GM12878 (cell line): ENCODE measurements around the gene DENND1B. TPM values are rescaled to one million over a fixed set of nuclear protein-coding genes. Genes with fewer than 3 reads are reported as not detected.

Experiments used
- ATAC-seq: fragments of 200-7000 bp; cut with Tn5 transposase; 3 replicates; pipeline ENCODE4 v1.9.1; 2020; ENCODE audit warnings: mild to moderate bottlenecking, moderate library complexity
- BruUV-seq: library from RNA; stranded (reverse); fragments of 400-500 nt; replicated peaks from 2 replicates; lab custom pipeline; 2021; lab: Mats Ljungman, UMichigan
- CTCF ChIA-PET: fragments of 300-600 bp; sonication (Branson Sonifier 250); formaldehyde crosslinking; extraction: SDS; loops from one replicate; lab custom pipeline; 2021; ENCODE audit warnings: inconsistent platforms; lab: Yijun Ruan, JAX
- POLR2A ChIA-PET: fragments of 350-600 bp; formaldehyde crosslinking; extraction: SDS; loops from one replicate; lab custom pipeline; 2021; ENCODE audit warnings: inconsistent platforms; lab: Charles Lee
- RAD21 ChIA-PET: fragments of 300-600 bp; sonication (Branson Sonifier 250); formaldehyde crosslinking; loops from one replicate; lab custom pipeline; 2023; ENCODE audit warnings: antibody characterized with exemption; ENCODE audit not compliant: unreplicated experiment; lab: Charles Lee
- SMC1A ChIA-PET: fragments of 300-600 bp; sonication (Branson Sonifier 250); formaldehyde crosslinking; loops from one replicate; lab custom pipeline; 2023; ENCODE audit not compliant: unreplicated experiment, uncharacterized antibody; lab: Charles Lee
- DNase-seq: peaks from one replicate; pipeline ENCODE4 v3.0.0-alpha.2; 2011; ENCODE audit warnings: low read depth, low spot score
- FAIRE-seq: peaks from 3 replicates; lab custom pipeline; 2011; peaks lifted over from hg19 to GRCh38; lab: Jason Lieb, UNC
- H2AFZ ChIP-seq: 2 replicates; pipeline ENCODE4 v1.6.0; 2011; ENCODE audit warnings: low read depth, low read length, control low read depth; ENCODE audit not compliant: control insufficient read depth
- H3K27ac ChIP-seq: 2 replicates; pipeline ENCODE4 v1.5.1; 2011; ENCODE audit warnings: control low read depth; ENCODE audit not compliant: control insufficient read depth, insufficient read depth
- H3K27me3 ChIP-seq, 2 experiments: replicated peaks in 1 of 2; 2 replicates each; pipeline versions ENCODE4 v1.6.0 to v1.6.1; 2011; ENCODE audit warnings: low read length in 1 of 2; ENCODE audit not compliant: control insufficient read depth in 2 of 2, insufficient read depth in 2 of 2
- H3K36me3 ChIP-seq, 2 experiments: 2 replicates each; pipeline ENCODE4 v1.5.1; 2011; ENCODE audit warnings: low read length in 1 of 2; ENCODE audit not compliant: control insufficient read depth in 2 of 2, insufficient read depth in 2 of 2
- H3K4me1 ChIP-seq: 2 replicates; pipeline ENCODE4 v1.6.1; 2011; ENCODE audit warnings: mild to moderate bottlenecking, low read length, moderate library complexity, mixed read lengths; ENCODE audit not compliant: control insufficient read depth, insufficient read depth
- H3K4me2 ChIP-seq: 2 replicates; pipeline ENCODE4 v1.6.0; 2011; ENCODE audit warnings: control low read depth; ENCODE audit not compliant: control insufficient read depth, insufficient read depth
- H3K4me3 ChIP-seq: fragments of 200-600 bp; sonication (generic); 2 replicates; pipeline ENCODE4 v1.5.1; 2016
- H3K79me2 ChIP-seq: 2 replicates; pipeline ENCODE4 v1.6.0; 2011; ENCODE audit warnings: low read length; ENCODE audit not compliant: control insufficient read depth, insufficient read depth
- H3K9ac ChIP-seq: 2 replicates; pipeline ENCODE4 v1.8.0; 2011; ENCODE audit warnings: low read length, control low read depth, mixed read lengths; ENCODE audit not compliant: control insufficient read depth, insufficient read depth
- H3K9me3 ChIP-seq: replicated peaks from 3 replicates; pipeline ENCODE4 v1.5.1; 2011; ENCODE audit warnings: mild to moderate bottlenecking, low read length; ENCODE audit not compliant: control insufficient read depth, insufficient read depth
- H4K20me1 ChIP-seq: 2 replicates; pipeline ENCODE4 v1.6.0; 2011; ENCODE audit not compliant: control insufficient read depth, insufficient read depth
- CEBPB ChIP-seq, 2 experiments: fragments of 150-350 bp in 1 of 2; IDR thresholded peaks; 2 replicates each; pipeline ENCODE4 v1.6.1; 2012 to 2014; ENCODE audit warnings: low read depth in 2 of 2, low read length in 2 of 2, borderline replicate concordance in 1 of 2, inconsistent platforms in 1 of 2
- CUX1 ChIP-seq: IDR thresholded peaks from 2 replicates; pipeline ENCODE4 v1.6.1; 2012; ENCODE audit warnings: improper control_type of control experiment, low read depth, low read length; ENCODE audit not compliant: insufficient replicate concordance
- NFYB ChIP-seq: IDR thresholded peaks from 2 replicates; pipeline ENCODE4 v1.6.1; 2011; ENCODE audit warnings: low read depth, mild to moderate bottlenecking, low read length, improper control_type of control experiment, moderate library complexity; ENCODE audit not compliant: insufficient read depth
- POLR2AphosphoS5 ChIP-seq: IDR thresholded peaks from 2 replicates; pipeline ENCODE4 v1.6.1; 2011; ENCODE audit warnings: mild to moderate bottlenecking, low read length, inconsistent platforms
- SRF ChIP-seq, 2 experiments: IDR thresholded peaks; 2 replicates each; pipeline ENCODE4 v1.6.1; 2011; ENCODE audit warnings: low read depth in 2 of 2, low read length in 2 of 2, mild to moderate bottlenecking in 1 of 2, moderate library complexity in 1 of 2
- STAT1 ChIP-seq: fragments of 450-650 bp; conservative IDR thresholded peaks from 2 replicates; pipeline ENCODE4 v1.6.1; 2014; ENCODE audit warnings: antibody characterized with exemption, mild to moderate bottlenecking
- whole genome bisulfite sequencing: methylation state at CpG from one replicate; pipeline ENCODE4 v1.1.6; 2016; ENCODE audit warnings: low lambda C conversion rate; ENCODE audit not compliant: insufficient replicate concordance, insufficient coverage; ENCODE audit errors: missing lambda C conversion rate; 5-methylcytosine and 5-hydroxymethylcytosine counted together
- in situ Hi-C: fragments of 300-500 bp; cut with MboI; formaldehyde crosslinking; loops from 9 replicates; pipeline ENCODE4 v1.14.3; 2018; ENCODE audit warnings: mixed read lengths
- intact Hi-C: fragments of 100-400 bp; cut with micrococcal nuclease; formaldehyde crosslinking; loops from one replicate; pipeline ENCODE4 v1.14.2; 2022; ENCODE audit not compliant: unreplicated experiment
- polyA plus RNA-seq, 11 experiments: library from polyadenylated mRNA; depleted of rRNA in 4 of 11; unstranded in 6 of 11; stranded (reverse) in 5 of 11; fragments of >200 nt; fragmentation: Nextera tagmentation in 4 of 11; fragmentation: Illumina TruSeq in 1 of 11; extraction: Ambion mirVana in 4 of 11; extraction: Trizol in 1 of 11; gene quantifications; 1 replicate in 1 of 11; 2 replicates in 10 of 11; pipeline versions ENCODE4 v1.2.1 to v1.2.3, GENCODE V29; 2011 to 2016; ENCODE audit warnings: inconsistent platforms in 2 of 11, missing spikeins in 2 of 11, low read depth in 1 of 11
- total RNA-seq, 4 experiments: library from RNA; depleted of rRNA in 3 of 4; stranded (reverse); fragments of >200 nt in 3 of 4; fragmentation: Illumina TruSeq in 1 of 4; extraction: Trizol in 1 of 4; gene quantifications; 2 replicates each; pipeline versions ENCODE4 v1.2.1 to v1.2.3, GENCODE V29; 2013 to 2021
- TF ChIP-seq, protein P1 (sequence below): IDR thresholded peaks from 2 replicates; pipeline ENCODE4 v1.6.1; 2011; ENCODE audit warnings: mild to moderate bottlenecking, low read depth, low read length, moderate library complexity; ENCODE audit not compliant: insufficient replicate concordance
- TF ChIP-seq, protein P2 (sequence below): fragments of 450-650 bp; IDR thresholded peaks from 2 replicates; pipeline ENCODE4 v1.6.1; 2017; ENCODE audit warnings: mild to moderate bottlenecking
- TF ChIP-seq, protein P3 (sequence below): IDR thresholded peaks from 2 replicates; pipeline ENCODE4 v1.6.1; 2011; ENCODE audit warnings: borderline replicate concordance, low read depth, mild to moderate bottlenecking, moderate library complexity, mixed read lengths, low read length; ENCODE audit not compliant: insufficient read depth; ENCODE audit errors: extremely low read length
- TF ChIP-seq, protein P4 (sequence below): fragments of 450-650 bp; IDR thresholded peaks from 2 replicates; pipeline ENCODE4 v1.6.1; 2018; ENCODE audit warnings: mild to moderate bottlenecking, low read depth, moderate library complexity; ENCODE audit not compliant: partially characterized antibody

DENND1B gene
- total and polyA plus RNA-seq, 10 of the 15 experiments (the other 5 are each of a cell fraction or from before 2014, with no cell fraction given): 1.7 to 10.7 (median 8.0) TPM

- DNase-seq (no peak), FAIRE-seq (no peak), ATAC-seq (no peak)
- Histone ChIP-seq H3K4me2 (no peak overlapping the region), H3K27ac (no peak overlapping the region), H3K4me3 (no peak overlapping the region), H3K27me3 (no peaks in the 10 kb centered on the region), H3K9me3 (no peaks in the 10 kb centered on the region), H2AFZ (no peak overlapping the region), H3K36me3 (no peaks in the 10 kb centered on the region), H3K9ac (no peak overlapping the region), H3K4me1 (no peaks in the 10 kb centered on the region), H4K20me1 (no peaks in the 10 kb centered on the region), H3K79me2 (no peaks in the 10 kb centered on the region)
- ChIA-PET CTCF (interaction anchor here (0.6 to 1.9 kb wide), 2 partner anchors 25 to 35 kb away, joined by 4 to 5 read pairs; no protein-coding TSS in a partner anchor), SMC1A (no interaction called here), POLR2A (no interaction called here), RAD21 (no interaction called here)
- WGBS: 0% methylated on average over 1 of the region's 1 CpG
- intact Hi-C loops: no loop called here
- in situ Hi-C loops: no loop called here
- BruUV-seq: no TSS peak
- TF ChIP-seq CEBPB (IDR thresholded peaks at IDR 0.05; ENCODE audit: borderline replicate concordance in 1 of 2, low read depth in 2 of 2, low read length in 2 of 2): no peak
- TF ChIP-seq, protein P1, sequence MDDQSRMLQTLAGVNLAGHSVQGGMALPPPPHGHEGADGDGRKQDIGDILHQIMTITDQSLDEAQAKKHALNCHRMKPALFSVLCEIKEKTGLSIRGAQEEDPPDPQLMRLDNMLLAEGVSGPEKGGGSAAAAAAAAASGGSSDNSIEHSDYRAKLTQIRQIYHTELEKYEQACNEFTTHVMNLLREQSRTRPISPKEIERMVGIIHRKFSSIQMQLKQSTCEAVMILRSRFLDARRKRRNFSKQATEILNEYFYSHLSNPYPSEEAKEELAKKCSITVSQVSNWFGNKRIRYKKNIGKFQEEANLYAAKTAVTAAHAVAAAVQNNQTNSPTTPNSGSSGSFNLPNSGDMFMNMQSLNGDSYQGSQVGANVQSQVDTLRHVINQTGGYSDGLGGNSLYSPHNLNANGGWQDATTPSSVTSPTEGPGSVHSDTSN: no peak
- TF ChIP-seq CUX1: no peak
- TF ChIP-seq POLR2AphosphoS5: no peak
- no peak for TF ChIP-seq NFYB
- TF ChIP-seq, protein P2, sequence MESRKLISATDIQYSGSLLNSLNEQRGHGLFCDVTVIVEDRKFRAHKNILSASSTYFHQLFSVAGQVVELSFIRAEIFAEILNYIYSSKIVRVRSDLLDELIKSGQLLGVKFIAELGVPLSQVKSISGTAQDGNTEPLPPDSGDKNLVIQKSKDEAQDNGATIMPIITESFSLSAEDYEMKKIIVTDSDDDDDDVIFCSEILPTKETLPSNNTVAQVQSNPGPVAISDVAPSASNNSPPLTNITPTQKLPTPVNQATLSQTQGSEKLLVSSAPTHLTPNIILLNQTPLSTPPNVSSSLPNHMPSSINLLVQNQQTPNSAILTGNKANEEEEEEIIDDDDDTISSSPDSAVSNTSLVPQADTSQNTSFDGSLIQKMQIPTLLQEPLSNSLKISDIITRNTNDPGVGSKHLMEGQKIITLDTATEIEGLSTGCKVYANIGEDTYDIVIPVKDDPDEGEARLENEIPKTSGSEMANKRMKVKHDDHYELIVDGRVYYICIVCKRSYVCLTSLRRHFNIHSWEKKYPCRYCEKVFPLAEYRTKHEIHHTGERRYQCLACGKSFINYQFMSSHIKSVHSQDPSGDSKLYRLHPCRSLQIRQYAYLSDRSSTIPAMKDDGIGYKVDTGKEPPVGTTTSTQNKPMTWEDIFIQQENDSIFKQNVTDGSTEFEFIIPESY: no peak
- TF ChIP-seq, protein P3, sequence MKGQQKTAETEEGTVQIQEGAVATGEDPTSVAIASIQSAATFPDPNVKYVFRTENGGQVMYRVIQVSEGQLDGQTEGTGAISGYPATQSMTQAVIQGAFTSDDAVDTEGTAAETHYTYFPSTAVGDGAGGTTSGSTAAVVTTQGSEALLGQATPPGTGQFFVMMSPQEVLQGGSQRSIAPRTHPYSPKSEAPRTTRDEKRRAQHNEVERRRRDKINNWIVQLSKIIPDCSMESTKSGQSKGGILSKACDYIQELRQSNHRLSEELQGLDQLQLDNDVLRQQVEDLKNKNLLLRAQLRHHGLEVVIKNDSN: no peak
- no peak for TF ChIP-seq SRF (IDR thresholded peaks at IDR 0.05; ENCODE audit: low read depth in 2 of 2, low read length in 2 of 2)
- TF ChIP-seq, protein P4, sequence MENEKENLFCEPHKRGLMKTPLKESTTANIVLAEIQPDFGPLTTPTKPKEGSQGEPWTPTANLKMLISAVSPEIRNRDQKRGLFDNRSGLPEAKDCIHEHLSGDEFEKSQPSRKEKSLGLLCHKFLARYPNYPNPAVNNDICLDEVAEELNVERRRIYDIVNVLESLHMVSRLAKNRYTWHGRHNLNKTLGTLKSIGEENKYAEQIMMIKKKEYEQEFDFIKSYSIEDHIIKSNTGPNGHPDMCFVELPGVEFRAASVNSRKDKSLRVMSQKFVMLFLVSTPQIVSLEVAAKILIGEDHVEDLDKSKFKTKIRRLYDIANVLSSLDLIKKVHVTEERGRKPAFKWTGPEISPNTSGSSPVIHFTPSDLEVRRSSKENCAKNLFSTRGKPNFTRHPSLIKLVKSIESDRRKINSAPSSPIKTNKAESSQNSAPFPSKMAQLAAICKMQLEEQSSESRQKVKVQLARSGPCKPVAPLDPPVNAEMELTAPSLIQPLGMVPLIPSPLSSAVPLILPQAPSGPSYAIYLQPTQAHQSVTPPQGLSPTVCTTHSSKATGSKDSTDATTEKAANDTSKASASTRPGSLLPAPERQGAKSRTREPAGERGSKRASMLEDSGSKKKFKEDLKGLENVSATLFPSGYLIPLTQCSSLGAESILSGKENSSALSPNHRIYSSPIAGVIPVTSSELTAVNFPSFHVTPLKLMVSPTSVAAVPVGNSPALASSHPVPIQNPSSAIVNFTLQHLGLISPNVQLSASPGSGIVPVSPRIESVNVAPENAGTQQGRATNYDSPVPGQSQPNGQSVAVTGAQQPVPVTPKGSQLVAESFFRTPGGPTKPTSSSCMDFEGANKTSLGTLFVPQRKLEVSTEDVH: no peak
- TF ChIP-seq STAT1: no peak
Measured at GRCh38 chr1:197736685-197737084, 38.6 kb downstream of the DENND1B start.
